ENCODE data around the gene ZNF578.
A peak's percentile ranks its signal among the peaks of the same experiment; 100 is the strongest.
"Not testable (repeated sequence)": the region's sequence is repeated elsewhere in the genome, so short reads cannot be mapped to it uniquely, and the experiment has no call there.

Gene ZNF578

DNA sequence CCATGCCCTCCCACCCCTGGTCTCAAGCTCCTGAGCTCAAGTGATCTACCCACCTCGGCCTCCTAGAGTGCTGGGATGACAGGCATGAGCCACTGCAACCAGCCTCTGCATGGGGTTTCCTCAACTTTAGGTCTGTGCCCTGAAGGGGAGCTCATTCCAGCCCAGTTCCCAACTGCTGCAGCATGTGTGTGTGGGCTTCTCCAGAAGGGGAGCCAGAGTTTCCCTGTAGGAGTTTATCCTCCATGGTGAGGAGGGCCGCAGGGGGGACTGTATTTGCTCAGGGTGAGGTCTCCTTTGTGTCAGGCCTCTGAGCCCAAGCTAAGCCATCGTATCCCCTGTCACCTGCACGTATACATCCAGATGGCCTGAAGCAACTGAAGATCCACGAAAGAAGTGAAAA, 62.8 kb downstream of the ZNF578 start:
- no peak for DNase-seq (ENCODE audit: low read depth)

DNA sequence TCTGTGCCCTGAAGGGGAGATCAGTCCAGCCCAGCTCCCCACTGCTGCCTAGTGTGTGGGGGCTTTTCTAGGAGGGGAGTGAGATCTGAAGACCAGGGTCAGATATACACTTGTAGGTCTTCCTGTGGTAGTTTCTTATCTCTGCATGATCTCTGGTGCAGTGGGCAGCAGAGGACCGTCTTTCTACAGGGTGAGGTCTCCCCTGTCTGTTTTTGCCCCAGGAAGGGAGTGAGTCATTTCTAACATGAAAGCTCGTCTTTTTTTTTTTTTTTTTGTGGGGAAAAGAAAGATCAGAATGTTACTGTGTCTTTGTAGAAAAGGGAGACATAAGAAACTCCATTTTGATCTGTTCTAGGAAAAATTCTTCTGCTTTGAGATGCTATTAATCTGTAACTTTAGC, 65.3 kb downstream of the ZNF578 start:
- no peak for DNase-seq (ENCODE audit: low read depth)

DNA sequence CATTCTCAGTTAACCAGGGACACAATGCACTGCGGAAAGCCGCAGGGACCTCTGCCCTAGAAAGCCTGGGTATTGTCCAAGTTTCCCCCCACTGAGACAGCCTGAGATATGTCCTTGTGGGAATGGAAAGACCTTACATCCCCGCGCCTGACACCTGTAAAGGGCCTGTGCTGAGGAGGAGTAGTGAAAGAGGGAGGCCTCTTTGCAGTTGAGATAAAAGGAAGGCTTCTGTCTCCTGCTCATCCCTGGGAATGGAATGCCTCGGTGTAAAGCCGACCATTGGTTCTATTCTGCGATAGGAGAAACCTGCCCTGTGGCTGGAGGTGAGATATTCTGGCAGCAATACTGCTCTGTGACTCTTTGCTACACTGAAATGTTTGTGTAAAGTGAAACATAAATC, 65.8 kb downstream of the ZNF578 start:
- not testable (repeated sequence) for DNase-seq (ENCODE audit: low read depth)

DNA sequence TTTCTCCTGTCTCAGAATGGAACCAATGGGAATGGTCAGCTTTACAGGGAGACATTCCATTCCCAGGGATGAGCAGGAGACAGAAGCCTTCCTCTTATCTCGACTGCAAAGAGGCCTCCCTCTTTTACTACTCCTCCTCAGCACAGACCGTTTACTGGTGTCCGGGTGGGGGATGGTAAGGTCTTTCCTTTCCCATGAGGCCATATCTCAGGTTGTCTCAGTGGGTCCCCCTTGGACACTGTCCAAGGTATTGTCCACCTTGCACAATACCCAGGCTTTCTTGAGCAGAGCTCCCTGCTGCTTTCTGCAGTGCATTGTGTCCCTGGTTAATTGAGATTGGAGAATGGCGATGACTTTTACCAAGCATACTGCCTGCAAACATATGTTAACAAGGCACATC, 66.7 kb downstream of the ZNF578 start:
- no peak for DNase-seq (ENCODE audit: low read depth)

DNA sequence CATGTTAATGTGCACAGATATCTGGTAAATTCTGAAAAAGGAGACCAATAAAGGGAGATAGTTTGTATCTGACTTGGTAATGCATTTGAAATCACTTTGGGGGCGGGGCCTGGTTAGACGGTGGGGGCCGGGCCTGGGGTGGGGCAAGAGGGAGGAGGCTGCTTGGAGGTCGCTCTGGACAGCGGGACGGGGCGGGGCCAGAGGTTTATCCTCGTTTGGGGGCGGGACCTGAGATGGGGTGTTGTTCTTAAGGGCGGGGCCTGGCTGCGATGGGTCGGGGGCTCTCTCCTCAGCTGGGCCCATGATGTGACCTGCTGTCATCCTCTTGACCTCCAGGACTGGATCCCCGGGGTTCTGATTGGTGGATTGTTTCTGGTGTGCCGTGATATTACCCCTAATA, 69.2 kb downstream of the ZNF578 start:
- DNase-seq (ENCODE audit: low read depth), result no peak

- no peak for DNase-seq (ENCODE audit: low read depth)
Measured at GRCh38 chr19:52524086-52524485, 70.7 kb downstream of the ZNF578 start.

- peak; percentile 97 for DNase-seq (ENCODE audit: low read depth)
Measured at GRCh38 chr19:52527134-52527955, 74.0 kb downstream of the ZNF578 start, which contains the start of gene ZNF808. Gene ZNF808 (plus strand): TSS chr19:52527668. CDS start chr19:52543285, 15,617 bp downstream.

DNA sequence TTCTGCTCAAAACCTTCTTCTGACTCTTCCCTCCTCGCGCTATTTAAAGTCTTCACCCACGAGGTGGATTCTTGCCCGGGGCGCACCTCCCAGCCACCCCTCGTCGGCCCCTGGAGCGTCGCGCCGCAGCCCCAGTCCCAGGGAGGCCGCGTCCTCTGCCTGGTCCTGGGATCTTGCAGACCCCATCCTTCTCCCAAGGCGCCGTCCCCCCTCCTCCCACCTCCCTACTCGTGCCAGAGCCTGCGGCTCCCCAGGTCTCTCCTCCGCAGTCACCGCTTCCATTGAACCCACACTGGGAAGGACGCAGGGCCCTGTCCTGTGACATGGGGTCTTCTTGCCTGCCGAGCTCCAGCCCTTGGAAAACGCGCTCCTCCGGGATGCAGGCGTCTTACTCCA, 74.6 kb downstream of the ZNF578 start:
- DNase-seq (ENCODE audit: low read depth), result no peak

DNA sequence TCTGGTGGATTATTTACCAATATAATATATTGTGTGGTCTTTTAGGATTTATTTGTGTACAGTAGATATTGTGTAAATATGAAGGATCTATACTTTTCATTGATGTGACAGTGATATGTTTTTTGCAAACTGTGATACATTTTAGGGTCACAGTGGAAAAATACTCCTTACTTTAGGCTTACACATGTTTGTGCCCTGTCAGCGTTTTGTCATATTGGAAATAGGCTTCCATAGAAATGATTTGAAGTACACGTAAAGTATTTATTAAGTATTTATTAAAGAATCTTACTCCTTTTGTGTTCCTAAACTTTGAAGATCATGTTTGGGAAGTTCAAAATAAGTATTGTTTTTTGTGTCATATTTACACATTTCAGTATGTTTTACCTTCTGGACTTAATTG, 79.1 kb downstream of the ZNF578 start:
- no peak for DNase-seq (ENCODE audit: low read depth)

- DNase-seq (ENCODE audit: low read depth), result no peak
Measured at GRCh38 chr19:52533901-52534300, 80.5 kb downstream of the ZNF578 start.

- not testable (repeated sequence) for DNase-seq (ENCODE audit: low read depth)
Measured at GRCh38 chr19:52535385-52535770, 82.0 kb downstream of the ZNF578 start.

GRCh38 chr19:52535771-52536447, 82.6 kb downstream of the ZNF578 start:
- DNase-seq (ENCODE audit: low read depth), result peak; percentile 88

DNA sequence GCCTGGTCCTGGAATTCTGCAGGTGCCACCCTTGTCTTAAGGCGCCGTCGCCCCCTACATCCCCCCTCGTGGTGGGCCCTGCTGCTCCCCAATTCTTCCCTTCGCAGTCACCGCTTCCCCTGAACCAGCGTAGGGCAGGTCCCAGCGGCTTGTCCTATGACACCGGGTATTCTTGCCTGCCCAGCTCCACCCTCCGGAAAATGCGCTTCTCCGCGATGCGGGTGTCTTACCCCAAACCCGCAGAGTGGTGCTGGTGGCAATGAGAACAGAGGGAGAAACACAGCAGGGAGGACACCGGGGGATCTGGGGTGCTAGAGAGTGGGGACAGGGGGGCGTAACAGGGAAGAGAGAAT, 83.1 kb downstream of the ZNF578 start:
- DNase-seq (ENCODE audit: low read depth), result no peak

DNA sequence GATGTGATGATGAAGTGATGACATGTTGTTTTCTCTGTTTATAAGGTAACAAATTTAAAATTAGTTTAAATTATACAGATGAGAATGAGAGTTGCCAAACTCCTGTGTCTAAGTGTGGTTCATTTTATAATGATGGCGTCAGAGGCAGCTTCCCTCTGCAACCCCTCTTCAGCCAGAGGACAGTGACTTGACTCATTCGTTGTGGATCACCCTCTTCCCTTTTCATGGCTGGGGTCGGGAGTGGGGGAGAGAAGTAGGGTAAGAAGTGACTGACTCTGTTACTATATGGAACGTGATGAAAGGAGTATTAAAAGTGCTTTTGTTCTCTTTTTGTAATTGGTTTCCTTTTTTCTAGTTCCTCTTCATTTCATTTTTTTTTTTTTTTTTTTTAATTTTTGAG, 85.5 kb downstream of the ZNF578 start:
- not testable (repeated sequence) for DNase-seq (ENCODE audit: low read depth)

- not testable (repeated sequence) for DNase-seq (ENCODE audit: low read depth)
Measured at GRCh38 chr19:52541176-52541575, 87.8 kb downstream of the ZNF578 start.

GRCh38 chr19:52541608-52542007, 88.3 kb downstream of the ZNF578 start:
- no peak for DNase-seq (ENCODE audit: low read depth)

- DNase-seq (ENCODE audit: low read depth), result not testable (repeated sequence)
Measured at GRCh38 chr19:52542541-52542940, 89.2 kb downstream of the ZNF578 start.

DNA sequence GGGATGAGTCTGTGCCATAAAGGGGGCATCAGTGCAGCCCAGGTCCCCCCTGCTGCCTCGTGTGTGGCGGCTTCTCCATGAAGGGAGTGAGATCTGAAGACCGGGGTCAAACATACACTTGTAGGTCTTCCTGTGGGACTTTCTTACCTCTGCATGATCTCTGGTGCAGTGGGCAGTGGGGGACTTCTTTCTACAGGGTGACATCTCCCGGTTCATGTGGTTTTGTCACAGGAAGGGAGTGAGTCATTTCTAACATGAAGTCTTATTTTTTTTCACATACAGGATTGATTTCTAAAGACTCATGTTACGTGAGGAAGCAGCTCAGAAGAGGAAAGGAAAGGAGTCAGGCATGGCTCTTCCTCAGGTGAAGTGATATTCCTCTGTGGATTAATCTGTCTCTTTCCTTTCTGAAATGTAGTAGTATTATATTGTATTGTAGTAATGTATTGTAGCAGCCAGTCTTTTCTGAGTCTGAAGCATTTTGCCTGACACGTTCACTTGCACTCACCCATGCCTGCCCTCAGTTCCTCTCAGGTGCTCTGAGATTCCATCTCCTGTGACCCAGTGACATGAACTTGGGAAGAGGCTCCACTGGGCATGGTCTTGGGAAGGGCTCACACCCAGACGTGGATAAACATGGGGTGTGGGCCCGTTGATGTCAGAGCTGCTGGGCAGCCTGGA, 89.8 kb downstream of the ZNF578 start:
- DNase-seq (ENCODE audit: low read depth), result no peak

DNA sequence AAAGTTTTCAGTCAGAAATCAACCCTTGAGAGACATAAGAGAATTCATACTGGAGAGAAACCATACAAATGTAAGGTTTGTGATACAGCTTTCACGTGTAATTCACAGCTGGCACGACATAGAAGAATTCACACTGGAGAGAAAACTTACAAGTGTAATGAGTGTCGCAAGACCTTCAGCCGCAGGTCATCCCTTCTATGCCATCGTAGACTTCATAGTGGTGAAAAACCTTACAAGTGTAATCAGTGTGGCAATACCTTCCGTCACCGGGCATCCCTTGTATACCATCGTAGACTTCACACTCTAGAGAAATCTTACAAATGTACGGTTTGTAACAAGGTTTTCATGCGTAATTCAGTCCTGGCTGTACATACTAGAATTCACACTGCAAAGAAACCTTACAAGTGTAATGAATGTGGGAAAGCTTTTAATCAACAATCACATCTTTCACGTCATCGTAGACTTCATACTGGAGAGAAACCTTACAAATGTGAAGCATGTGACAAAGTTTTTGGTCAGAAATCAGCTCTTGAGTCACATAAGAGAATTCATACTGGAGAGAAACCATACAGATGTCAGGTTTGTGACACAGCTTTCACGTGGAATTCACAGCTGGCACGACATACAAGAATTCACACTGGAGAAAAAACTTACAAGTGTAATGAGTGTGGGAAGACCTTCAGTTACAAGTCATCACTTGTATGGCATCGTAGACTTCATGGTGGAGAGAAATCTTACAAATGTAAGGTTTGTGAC, 101.0 kb downstream of the ZNF578 start:
- no peak for DNase-seq (ENCODE audit: low read depth)

GRCh38 chr19:52557231-52557995, 104.1 kb downstream of the ZNF578 start:
- no peak for DNase-seq (ENCODE audit: low read depth)

- DNase-seq (ENCODE audit: low read depth), result not testable (repeated sequence)
Measured at GRCh38 chr19:52558732-52559445, 105.5 kb downstream of the ZNF578 start.
